COLO668 (cell line): ENCODE data around the gene NOXA1.
"Not testable (repeated sequence)": the region's sequence is repeated elsewhere in the genome, so short reads cannot be mapped to it uniquely, and the experiment has no call there.

Experiments
- DNase-seq: peaks from one replicate; lab custom pipeline; 2025; ENCODE audit not compliant: unreplicated experiment; lab: John Stamatoyannopoulos, UW

Gene NOXA1, protein sequence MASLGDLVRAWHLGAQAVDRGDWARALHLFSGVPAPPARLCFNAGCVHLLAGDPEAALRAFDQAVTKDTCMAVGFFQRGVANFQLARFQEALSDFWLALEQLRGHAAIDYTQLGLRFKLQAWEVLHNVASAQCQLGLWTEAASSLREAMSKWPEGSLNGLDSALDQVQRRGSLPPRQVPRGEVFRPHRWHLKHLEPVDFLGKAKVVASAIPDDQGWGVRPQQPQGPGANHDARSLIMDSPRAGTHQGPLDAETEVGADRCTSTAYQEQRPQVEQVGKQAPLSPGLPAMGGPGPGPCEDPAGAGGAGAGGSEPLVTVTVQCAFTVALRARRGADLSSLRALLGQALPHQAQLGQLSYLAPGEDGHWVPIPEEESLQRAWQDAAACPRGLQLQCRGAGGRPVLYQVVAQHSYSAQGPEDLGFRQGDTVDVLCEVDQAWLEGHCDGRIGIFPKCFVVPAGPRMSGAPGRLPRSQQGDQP

DNA sequence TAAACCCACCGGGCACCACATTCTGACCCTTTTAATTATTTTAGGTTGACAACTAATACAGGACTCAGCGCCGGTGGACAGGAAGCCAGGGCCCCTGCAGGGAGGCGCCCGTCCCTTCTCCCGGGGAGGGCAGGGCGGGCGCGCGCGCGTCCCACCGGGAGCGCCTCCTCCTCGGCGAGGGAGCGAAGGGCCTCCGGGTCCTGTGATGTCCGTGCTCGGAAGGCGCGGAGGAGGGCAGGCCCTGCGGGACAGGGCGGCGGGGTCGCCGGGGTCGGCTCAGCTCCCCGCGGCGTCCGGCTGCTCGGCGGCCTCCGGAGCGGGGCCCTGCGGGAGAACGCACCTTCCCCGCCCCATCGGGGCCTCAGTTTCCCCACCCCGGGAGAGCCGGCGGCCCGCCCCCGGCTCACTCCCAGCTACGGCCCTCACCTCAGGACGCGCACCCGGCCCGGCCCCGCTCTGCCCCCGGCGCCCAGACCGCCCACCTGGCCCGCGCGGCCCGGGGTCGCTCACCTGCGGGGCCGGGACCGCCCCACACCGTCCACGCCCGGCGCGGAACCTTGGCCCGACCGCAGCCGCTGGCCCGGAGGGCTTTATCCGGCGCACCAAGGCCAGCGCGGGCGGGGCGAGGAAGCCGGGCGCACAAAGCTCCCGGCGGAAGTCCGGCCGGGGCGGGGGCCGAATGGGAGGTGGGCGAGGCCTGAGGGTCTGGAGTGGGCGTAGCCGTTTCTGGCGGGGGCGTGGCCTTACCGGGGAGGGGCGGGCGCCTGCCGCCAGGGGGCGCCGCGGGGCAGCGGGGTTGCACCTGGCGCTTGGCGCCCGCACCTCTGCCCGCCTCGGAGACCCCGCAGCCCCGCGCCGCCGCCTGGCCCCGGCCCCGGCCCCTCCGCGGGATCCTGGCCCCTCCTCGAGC lies at the start of gene NOXA1, which contains the start of gene EXD3:
NOXA1 (plus strand) TSS at position 790 of the 910 bp plus-strand sequence. CDS start 137 bp downstream, outside the sequence.
EXD3 (minus strand) TSS at position 559 of the 910 bp plus-strand sequence. CDS start 27,805 bp downstream, outside the sequence.
- peak; percentile 97 for DNase-seq

DNA sequence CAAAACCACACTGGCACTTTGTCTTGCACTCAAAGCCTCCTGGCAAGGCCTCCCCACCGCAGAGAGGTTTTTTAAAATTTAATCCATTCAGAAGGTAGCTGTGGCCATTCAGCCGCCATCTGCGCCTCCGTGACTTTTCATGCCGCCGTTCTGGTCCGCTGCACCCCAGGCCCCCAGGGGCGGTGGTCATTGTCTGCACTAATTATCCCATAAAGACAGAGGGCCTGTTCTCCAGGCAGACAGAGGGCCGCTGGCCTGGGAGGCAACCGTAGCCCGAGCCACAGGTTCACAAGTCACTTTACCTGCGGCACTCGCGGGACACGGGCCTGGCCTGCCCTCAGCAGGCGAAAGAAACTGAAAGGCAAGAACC lies 49.6 kb upstream of the NOXA1 start:
- peak; percentile 50 for DNase-seq

DNA sequence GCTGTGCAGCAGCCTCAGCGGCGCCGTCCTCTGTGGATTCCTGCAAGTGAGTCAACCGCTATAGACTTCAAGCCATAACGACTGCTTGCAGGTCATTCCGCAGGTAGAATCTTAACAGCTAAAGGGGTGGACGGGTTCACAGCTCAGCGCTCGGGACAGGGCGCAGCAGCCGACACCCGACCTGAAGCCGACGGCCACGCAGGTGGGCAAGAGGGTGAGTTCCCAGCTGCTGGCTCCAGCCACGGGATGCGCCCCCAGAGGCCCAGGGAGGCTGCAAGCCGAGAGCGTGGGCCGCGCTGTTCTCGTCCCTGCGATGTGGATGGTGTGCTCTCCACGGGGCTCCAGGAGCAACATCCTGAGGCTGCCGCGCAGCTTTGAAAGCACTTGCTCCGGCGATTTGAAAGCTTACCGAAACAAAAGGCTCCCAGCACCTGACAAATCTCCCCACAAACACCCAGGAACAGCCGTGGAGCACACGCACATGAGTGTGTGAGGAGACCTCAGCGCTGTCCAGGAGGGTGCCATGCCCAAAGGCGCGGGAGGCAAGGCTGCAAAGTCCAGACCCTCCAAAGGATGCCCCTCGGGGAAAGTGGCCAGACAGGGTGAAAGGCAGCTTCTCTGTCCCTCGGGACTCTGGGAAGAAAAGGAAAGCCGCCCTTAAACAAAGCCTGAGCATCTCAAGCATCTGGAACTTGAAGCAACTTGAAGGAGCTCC lies 48.9 kb upstream of the NOXA1 start:
- no peak for DNase-seq

DNA sequence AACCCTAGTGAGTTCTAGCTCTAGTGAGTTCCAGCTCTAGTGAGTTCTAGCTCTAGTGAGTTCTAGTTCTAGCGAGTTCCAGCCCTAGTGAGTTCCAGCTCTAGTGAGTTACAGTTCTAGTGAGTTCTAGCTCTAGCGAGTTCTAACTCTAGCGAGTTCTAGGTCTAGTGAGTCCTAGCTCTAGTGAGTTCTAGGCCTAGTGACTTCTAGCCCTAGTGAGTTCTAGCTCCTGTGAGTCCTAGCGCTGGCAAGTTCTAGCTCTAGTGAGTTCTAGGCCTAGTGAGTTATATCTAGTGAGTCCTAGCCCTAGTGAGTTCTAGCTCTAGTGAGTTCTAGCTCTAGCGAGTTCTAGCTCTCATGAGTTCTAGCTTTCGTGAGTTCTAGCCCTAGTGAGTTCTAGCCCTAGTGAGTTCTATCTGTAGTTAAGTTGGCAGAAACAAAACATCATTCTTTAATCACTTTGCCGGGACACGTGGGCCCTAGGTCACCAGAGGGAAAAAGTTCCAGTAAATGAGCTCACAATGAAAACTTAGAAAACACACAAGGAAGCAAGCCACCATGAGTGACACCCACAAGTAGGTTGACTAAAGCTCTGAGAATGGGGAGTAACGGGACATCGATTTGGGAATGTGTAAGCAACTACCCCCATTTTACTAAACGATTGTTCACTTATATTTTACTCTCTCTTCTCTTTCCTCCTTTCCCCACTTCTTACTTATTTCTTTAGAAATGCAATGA lies 47.7 kb upstream of the NOXA1 start:
- no peak for DNase-seq

DNA sequence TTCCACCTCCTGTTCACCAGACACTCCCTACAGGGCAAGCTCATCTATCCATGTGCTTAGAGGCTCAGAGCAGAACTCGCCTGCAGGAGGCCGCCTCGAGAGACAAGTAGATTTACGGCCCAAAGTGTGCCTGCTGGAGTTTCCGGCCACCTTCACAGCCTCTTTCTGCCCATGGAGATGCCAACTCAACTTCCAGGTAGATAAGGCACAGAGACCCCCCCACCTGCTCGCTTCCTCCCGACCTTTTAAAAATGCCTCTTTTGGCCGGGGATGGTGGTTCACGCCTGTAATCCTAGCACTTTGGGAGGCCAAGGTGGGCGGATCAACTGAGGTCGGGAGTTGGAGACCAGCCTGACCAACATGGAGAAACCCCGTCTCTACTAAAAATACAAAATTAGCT lies 46.8 kb upstream of the NOXA1 start:
- DNase-seq: no peak

DNA sequence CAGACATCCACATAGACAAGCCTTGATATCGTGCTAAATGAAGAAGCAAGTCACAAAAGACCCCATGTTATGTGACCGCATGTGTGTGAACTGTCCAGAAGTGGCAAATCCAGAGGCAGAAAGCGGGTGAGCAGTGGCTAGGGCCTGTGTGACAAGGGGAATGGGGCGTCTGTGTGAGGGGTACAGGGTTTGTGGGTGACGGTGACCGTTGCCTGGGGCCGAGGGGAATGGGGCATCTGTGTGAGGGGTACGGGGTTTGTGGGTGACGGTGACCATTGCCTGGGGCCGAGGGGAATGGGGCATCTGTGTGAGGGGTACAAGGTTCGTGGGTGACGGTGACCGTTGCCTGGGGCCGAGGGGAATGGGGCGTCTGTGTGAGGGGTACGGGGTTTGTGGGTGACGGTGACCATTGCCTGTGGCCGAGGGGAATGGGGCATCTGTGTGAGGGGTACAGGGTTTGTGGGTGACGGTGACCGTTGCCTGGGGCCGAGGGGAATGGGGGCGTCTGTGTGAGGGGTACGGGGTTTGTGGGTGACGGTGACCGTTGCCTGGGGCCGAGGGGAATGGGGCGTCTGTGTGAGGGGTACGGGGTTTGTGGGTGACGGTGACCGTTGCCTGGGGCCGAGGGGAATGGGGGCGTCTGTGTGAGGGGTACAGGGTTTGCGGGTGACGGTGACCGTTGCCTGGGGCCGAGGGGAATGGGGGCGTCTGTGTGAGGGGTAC lies 44.3 kb upstream of the NOXA1 start:
- not testable (repeated sequence) for DNase-seq

DNA sequence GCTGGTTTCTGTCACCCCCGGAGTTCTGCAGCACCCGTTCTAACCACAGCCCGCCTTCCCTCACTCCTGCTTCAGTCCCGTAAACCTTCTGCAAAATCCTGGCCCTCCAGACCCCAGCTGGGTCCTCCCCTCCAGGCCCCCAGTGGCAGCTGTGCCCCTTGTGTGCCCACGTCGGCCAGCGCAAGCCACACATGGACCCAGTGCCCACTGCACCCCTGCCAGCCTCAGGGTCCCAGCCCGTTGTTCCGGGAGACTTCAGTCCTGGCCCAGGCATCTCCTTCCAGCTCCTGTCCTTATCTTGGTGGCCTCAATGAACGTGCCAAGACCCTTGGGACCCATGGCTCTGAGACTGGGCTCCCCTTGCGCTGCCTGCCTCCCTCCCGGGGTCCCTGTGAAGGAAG lies 43.4 kb upstream of the NOXA1 start:
- no peak for DNase-seq

DNA sequence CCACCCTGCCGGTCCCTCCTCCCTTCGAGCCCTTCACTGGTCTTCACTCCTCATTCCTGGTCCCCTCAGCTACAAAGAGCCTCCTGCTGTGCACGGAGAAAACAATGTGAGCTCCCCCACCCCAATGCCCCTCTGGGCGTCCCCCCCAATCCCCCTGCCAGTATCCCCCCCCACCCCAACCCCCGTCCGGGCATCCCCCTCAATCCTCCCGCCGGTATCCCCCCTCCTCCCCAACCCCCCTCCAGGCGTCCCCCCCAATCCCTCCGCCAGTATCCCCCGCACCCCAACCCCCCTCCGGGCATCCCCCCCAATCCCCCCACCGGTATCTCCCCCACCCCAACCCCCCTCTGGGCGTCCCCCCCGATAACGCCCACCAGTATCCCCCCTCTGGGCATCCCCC lies 43.0 kb upstream of the NOXA1 start:
- DNase-seq: no peak

DNA sequence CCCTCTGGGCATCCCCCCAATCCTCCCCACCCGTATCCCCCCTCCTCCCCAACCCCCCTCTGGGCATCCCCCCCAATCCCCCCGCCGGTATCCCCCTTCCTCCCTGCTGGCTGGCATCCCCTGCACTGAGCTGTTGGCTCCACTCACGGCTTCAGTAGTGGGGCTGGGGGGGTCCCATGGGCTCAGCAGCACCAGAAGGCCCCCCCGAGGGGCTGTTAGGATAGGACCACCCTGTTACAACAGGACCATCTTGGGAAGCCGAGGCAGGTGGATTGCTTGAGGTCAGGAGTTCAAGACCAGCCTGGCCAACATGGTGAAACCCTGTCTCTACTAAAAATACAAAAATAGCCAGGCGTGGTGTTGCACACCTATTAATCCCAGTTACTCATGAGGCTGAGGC lies 42.6 kb upstream of the NOXA1 start:
- no peak for DNase-seq

DNA sequence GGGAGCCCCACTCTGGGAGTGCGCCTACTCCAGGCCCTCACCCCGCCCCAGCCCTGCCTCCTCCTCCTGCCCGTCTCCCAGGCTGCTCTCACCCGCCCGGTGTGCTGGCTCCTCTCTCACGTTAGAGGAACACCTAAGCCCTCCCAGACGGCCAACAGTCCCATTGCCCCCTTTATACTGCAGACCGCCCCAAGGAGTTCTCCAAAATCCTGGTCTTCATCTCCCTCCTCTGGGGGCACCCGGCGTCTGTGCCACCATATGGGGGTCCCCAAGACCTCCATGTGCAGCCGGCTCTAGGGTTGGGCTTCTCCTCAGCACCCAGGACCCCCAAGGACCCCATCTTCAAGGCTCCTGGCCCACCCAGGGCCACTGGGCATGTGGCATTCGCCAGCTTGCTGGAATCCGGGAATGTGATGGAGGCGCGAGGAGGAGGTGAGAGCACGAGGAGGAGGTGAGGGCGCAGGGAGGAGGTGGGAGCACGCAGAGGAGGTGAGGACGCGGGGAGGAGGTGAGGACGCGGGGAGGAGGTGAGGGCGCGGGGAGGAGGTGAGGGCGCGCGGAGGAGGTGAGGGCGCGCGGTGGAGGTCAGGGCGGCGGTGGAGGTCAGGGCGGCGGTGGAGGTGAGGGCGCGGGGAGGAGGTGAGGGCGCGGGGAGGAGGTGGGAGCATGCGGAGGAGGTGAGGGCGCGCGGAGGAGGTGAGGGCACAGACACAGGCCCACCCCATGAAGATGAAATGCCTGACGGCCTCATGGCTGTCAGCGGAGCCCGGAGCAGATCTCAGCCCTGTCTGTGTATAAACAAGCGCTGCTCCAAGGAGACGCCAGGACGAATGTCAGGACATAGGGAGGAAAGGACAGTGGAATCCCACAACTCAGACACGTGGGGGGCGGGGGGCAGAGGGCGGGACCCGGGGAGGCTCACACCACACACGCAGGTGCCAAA lies 41.4 kb upstream of the NOXA1 start:
- DNase-seq: peak; percentile 35

DNA sequence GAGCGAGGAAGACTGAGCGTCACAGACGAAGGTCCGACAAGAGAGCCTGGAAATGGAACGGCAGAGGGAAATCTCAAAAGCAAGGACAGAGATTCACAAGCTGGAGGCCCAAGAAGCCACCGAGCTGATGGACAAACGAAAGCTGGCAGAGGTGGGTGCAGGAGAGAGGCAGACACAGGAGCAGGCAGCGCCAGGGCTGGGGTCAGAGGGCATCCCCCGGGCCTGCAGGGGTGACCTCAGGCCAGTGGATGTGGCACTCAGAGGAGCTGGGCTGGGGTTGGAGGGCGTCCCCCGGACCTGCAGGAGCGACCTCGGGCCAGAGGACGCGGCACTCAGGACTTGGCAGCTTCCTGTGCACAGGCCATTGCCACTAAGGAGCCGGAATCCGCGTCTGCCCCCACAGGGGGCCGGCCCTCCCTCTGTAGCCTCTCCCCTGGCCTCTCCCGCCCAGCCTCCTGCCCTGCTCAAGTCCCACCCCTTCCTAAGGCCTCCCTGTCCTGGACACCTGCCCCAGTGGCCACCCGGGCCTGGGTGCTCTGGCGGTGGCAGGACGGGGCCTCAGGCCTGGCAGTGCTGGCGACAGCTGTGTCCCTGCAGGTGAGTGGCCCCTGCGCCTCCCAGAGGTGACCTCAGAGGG lies 40.6 kb upstream of the NOXA1 start:
- peak; percentile 82 for DNase-seq

DNA sequence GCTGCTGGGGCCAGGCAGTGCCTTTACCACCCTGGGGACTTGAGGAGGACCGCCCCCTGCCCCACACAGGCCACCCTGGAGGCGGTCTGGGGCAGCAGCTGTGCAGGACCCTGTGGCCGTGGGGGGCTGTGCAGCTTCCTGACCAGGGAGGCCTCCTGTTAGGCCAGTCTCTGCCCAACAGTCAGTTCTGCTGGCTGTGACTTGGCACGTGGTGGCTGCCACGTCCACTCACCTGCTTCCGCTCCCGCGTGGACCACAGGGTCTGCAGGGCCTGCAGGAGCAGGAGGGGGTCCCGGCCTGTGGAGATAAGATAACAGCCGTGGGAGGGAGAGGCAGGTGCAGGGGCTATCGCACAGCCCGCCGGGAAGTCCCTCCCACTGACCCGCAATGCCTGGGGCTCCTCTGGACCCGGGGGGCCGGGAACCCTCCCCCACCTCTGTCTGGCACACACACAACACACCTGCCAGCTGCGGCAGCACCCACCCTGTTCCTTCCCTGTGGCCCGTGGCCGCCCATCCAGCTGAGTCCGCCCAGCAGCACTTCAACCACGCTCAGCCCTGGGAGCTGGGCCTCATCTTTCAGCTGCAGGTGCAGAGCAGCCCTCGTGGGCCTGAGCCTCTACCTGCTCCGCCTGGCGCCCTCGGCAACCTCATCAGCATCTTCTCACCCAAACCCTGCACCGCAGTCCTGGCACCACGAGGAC lies 40.0 kb upstream of the NOXA1 start:
- DNase-seq: peak; percentile 96

DNA sequence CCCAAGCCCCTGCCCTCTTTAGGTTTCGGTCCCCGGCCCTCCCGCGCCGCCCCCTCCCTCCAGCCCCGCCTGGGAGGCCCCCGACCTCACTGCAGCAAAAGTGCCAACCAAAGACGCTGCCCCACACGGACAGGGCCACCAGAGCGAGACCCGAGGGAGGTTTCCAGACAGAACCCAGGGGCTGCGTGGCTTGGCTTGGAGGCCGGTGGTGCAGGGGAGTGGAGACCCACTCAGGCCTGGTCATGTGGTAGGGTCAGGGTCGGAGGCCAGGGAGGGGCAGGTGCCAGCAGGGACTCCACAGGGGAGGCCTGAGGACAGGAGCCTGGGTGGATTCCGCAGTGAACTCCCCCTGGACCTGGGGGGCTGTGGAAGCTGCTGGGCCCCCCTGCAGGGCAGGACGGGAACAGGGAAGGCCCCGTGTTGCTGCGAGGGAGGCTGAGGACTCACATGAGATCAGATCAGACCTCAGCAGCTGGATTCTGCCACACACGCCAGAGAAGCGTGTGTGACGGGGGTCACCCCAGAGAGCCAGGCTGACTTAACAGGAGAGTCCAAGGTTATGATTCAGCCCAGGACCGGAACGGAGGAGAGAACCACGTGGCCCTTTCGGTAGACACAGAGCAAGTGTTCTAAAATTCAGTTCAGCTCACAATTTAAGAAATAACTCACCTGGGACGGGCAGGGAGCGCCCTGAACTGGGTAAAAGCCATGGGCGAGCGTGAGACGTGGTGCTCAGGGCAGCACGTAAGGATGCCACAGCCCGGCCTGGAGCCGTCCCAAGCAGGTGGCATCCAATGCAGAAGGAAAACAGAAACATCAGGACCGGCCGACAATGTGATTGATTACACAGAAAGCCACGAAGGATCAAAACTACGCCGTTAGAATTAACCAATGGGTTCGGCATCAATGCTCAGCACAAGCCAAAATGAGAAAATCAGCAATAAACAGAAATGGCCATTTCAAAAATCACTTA lies 39.1 kb upstream of the NOXA1 start:
- DNase-seq: peak; percentile 14

DNA sequence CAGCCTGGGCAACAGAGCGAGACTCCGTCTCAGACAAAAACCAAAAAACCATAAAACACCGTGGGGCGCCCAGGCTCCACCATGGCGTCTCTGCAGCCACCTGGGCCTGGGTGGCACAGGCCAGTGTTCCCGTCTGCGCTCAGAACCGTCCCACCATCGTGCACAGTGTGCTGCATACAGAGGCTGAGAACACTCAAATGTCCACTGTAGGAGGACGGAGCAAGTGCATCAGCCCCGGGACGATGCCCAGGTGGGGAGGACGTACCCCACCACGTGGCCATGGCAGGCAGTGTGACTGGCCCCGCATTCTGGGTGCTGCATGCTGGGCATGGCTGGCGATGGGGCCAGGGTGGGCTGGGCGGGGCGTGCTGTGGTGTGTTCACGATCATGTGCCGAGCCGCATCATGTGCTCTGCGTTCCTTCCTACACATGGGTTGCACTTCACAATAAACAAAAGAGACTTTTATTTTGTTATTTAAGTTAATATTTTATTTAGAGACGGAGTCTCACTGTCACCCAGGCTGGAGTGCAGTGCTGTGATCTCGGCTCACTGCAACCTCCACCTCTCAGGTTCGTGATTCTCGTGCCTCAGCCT lies 38.0 kb upstream of the NOXA1 start:
- no peak for DNase-seq

DNA sequence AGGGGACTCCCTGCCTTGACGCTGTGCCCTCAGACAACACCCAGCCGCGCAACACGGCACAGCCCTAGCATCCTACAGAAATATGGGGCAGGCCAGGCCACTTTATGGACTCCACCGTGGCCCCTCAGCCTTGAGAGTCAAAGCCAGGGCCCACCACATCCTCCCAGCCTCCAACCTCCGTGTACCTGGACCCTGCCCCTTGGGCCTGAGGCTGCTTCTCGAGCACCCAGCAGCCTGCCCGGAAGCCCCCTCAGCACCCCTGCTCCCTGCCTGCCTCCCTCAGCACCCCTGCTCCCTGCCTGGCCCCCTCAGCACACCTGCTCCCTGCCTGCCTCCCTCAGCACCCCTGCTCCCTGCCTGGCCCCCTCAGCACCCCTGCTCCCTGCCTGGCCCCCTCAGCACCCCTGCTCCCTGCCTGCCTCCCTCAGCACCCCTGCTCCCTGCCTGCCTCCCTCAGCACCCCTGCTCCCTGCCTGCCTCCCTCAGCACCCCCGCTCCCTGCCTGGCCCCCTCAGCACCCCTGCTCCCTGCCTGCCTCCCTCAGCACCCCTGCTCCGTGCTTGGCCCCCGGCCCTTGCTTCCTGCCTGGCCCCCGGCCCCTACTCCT lies 36.6 kb upstream of the NOXA1 start:
- DNase-seq: not testable (repeated sequence)
